B cell (primary cell): ENCODE results near the gene DIPK1A. TPM values are rescaled to one million over a fixed set of nuclear protein-coding genes. Genes with fewer than 3 reads are reported as not detected.
"Not testable (repeated sequence)": the region's sequence is repeated elsewhere in the genome, so short reads cannot be mapped to it uniquely, and the experiment has no call there.

Experiments used
- ATAC-seq: fragments of 200-7000 bp; cut with Tn5 transposase; one replicate; pipeline ENCODE4 v1.10.0; 2021; ENCODE audit warnings: low read depth, mild to moderate bottlenecking, moderate number of reproducible peaks, moderate library complexity
- CTCF ChIA-PET: fragments of 350-600 bp; sonication (Branson Sonifier 250); formaldehyde crosslinking; loops from one replicate; lab custom pipeline; 2021; ENCODE audit warnings: antibody characterized with exemption, inconsistent platforms; lab: Charles Lee
- POLR2A ChIA-PET: fragments of 350-600 bp; sonication (Branson Sonifier 250); formaldehyde crosslinking; loops from one replicate; lab custom pipeline; 2021; ENCODE audit warnings: antibody characterized with exemption; lab: Charles Lee
- DNase-seq: peaks from one replicate; pipeline ENCODE4 v3.0.0; 2013
- H2AFZ ChIP-seq: 2 replicates; pipeline ENCODE4 v1.6.1; 2012; ENCODE audit warnings: mild to moderate bottlenecking, low read depth, low read length; ENCODE audit not compliant: insufficient read depth, poor library complexity, severe bottlenecking
- H3K27ac ChIP-seq, 2 donors: 1 replicate in 1 of 2; 2 replicates in 1 of 2; pipeline ENCODE4 v1.5.1; 2012 to 2013; ENCODE audit warnings: low read length in 2 of 2, mild to moderate bottlenecking in 2 of 2, moderate library complexity in 1 of 2
- H3K27me3 ChIP-seq, 4 experiments: fragments of 200-600 bp in 1 of 4; sonication (generic) in 1 of 4; replicated peaks in 1 of 4; 1 replicate in 2 of 4; 2 replicates in 2 of 4; pipeline versions ENCODE4 v1.6.1 to v1.7.0; 2013 to 2016; ENCODE audit warnings: low read length in 3 of 4, mild to moderate bottlenecking in 2 of 4, mixed read lengths in 1 of 4, moderate library complexity in 1 of 4; ENCODE audit not compliant: insufficient read depth in 4 of 4, control insufficient read depth in 3 of 4; ENCODE audit errors: control extremely low read depth in 1 of 4
- H3K36me3 ChIP-seq, 2 experiments: replicated peaks in 1 of 2; 1 replicate in 1 of 2; 2 replicates in 1 of 2; pipeline versions ENCODE4 v1.6.1 to v1.7.1; 2013; ENCODE audit warnings: low read length in 1 of 2; ENCODE audit not compliant: insufficient read depth in 2 of 2, control insufficient read depth in 1 of 2; ENCODE audit errors: control extremely low read depth in 1 of 2, extremely low read depth in 1 of 2
- H3K4me1 ChIP-seq, 2 donors: fragments of 200-600 bp in 1 of 2; sonication (generic) in 1 of 2; 1 replicate in 1 of 2; 2 replicates in 1 of 2; pipeline versions ENCODE4 v1.5.1 to v1.6.1; 2013 to 2017; ENCODE audit warnings: low read length in 2 of 2; ENCODE audit not compliant: control insufficient read depth in 2 of 2, insufficient read depth in 2 of 2
- H3K4me2 ChIP-seq: replicated peaks from 2 replicates; pipeline ENCODE3; 2012; ENCODE audit warnings: mild to moderate bottlenecking, low read depth, low read length; ENCODE audit not compliant: poor library complexity, severe bottlenecking
- H3K4me3 ChIP-seq, 5 experiments: fragments of 200-600 bp in 1 of 5; sonication (generic) in 1 of 5; 1 replicate in 3 of 5; 2 replicates in 2 of 5; pipeline versions ENCODE4 v1.5.1 to v1.7.0; 2011 to 2016; ENCODE audit warnings: low read length in 4 of 5, mild to moderate bottlenecking in 4 of 5, low read depth in 2 of 5, control low read depth in 1 of 5, moderate library complexity in 1 of 5; ENCODE audit not compliant: insufficient read depth in 1 of 5; ENCODE audit errors: control extremely low read depth in 1 of 5, extremely low read depth in 1 of 5
- H3K79me2 ChIP-seq: fragments of 200-600 bp; sonication (generic); one replicate; pipeline ENCODE4 v1.6.0; 2016; ENCODE audit warnings: low read length; ENCODE audit not compliant: control insufficient read depth, insufficient read depth
- H3K9ac ChIP-seq: fragments of 200-600 bp; sonication (generic); 2 replicates; pipeline ENCODE4 v1.6.1; 2017; ENCODE audit warnings: mild to moderate bottlenecking, low read length, moderate library complexity
- H3K9me3 ChIP-seq, 3 donors: one replicate each; pipeline versions ENCODE4 v1.6.1 to v1.7.1; 2013; ENCODE audit warnings: low read length in 2 of 3; ENCODE audit not compliant: control insufficient read depth in 2 of 3, insufficient read depth in 1 of 3; ENCODE audit errors: control extremely low read depth in 1 of 3
- H4K20me1 ChIP-seq: 2 replicates; pipeline ENCODE4 v1.6.0; 2012; ENCODE audit warnings: mild to moderate bottlenecking, low read length; ENCODE audit not compliant: insufficient read depth, control insufficient read depth, poor library complexity, severe bottlenecking
- H3K27ac Mint-ChIP-seq: one replicate; pipeline ENCODE4 v1.8.0; 2021; ENCODE audit warnings: mixed read lengths
- H3K27me3 Mint-ChIP-seq: one replicate; pipeline ENCODE4 v1.8.0; 2021; ENCODE audit warnings: mixed read lengths
- H3K4me1 Mint-ChIP-seq: one replicate; pipeline ENCODE4 v1.8.0; 2021; ENCODE audit warnings: mixed read lengths
- H3K4me3 Mint-ChIP-seq: one replicate; pipeline ENCODE4 v1.8.0; 2021; ENCODE audit warnings: mixed read lengths
- H3K9me3 Mint-ChIP-seq: one replicate; pipeline ENCODE4 v1.8.0; 2022; ENCODE audit warnings: mixed read lengths; ENCODE audit not compliant: insufficient read depth
- CTCF ChIP-seq: fragments of 200-600 bp; IDR thresholded peaks from one replicate; pipeline ENCODE4 v1.8.0; 2022; ENCODE audit warnings: antibody characterized with exemption, mild to moderate bottlenecking
- EZH2 ChIP-seq: IDR thresholded peaks from 2 replicates; pipeline ENCODE4 v1.6.1; 2012; ENCODE audit warnings: borderline replicate concordance, low read depth, mild to moderate bottlenecking, moderate library complexity, low read length; ENCODE audit not compliant: insufficient read depth, poor library complexity, severe bottlenecking
- WGBS: methylation state at CpG from one replicate; pipeline ENCODE4 v1.1.5; 2013; ENCODE audit warnings: missing lambda C conversion rate; ENCODE audit not compliant: insufficient coverage; 5-methylcytosine and 5-hydroxymethylcytosine counted together
- intact Hi-C: fragments of 100-400 bp; cut with micrococcal nuclease; formaldehyde crosslinking; loops from one replicate; pipeline ENCODE4 v1.10.0; 2022
- polyA plus RNA-seq: library from polyadenylated mRNA; depleted of rRNA; stranded (reverse); fragments of >200 nt; gene quantifications from 2 replicates; pipeline ENCODE4 v1.2.3, GENCODE V29; 2012
- total RNA-seq, 2 donors: library from RNA; stranded (reverse); fragments of 120-200 nt in 1 of 2; gene quantifications; 1 replicate in 1 of 2; 2 replicates in 1 of 2; pipeline versions ENCODE4 v1.2.3 to v1.2.4, GENCODE V29; 2013 to 2022

Gene DIPK1A
- total and polyA plus RNA-seq, 2 donors (not counting 1 experiment from before 2014, with no cell fraction given): 10.7 to 22.7 TPM

- H3K27ac Mint-ChIP-seq: no peak overlapping the region
- Histone ChIP-seq H3K4me3 (no peak overlapping the region), H3K9me3 (peaks cover 0 to 14% (median 3%) of the 10 kb centered on the region in 3 donors), H4K20me1 (peaks cover 21% of the 10 kb centered on the region), H3K27ac (no peak overlapping the region), H3K36me3 (peaks cover 0 to 16% of the 10 kb centered on the region in 2 experiments), H3K4me1 (peaks cover 14 to 19% of the 10 kb centered on the region in 2 donors), H3K9ac (no peak overlapping the region), H3K27me3 (no peaks in the 10 kb centered on the region), H3K4me2 (no peak overlapping the region), H2AFZ (no peak overlapping the region), H3K79me2 (peaks cover 60% of the 10 kb centered on the region)
- intact Hi-C loops: no loop called here
- CTCF ChIA-PET: no interaction called here
- ATAC-seq (no peak), DNase-seq (no peak)
- POLR2A ChIA-PET: no interaction called here
- no peaks in the 10 kb centered on the region for H3K27me3 Mint-ChIP-seq
- H3K4me1 Mint-ChIP-seq: peaks cover 50% of the 10 kb centered on the region
- peaks cover 12% of the 10 kb centered on the region for H3K9me3 Mint-ChIP-seq
- no peak overlapping the region for H3K4me3 Mint-ChIP-seq
- TF ChIP-seq EZH2: no peak
- no peak for TF ChIP-seq CTCF
Measured at GRCh38 chr1:92899780-92900179, 61.5 kb downstream of the DIPK1A start.

- H3K9ac ChIP-seq, H3K27me3 ChIP-seq, intact Hi-C loops, H2AFZ ChIP-seq, H3K27me3 Mint-ChIP-seq, POLR2A ChIA-PET, CTCF ChIA-PET, ATAC-seq, H3K4me2 ChIP-seq, DNase-seq, H3K4me3 Mint-ChIP-seq, H3K4me3 ChIP-seq: not testable (repeated sequence)
- Histone ChIP-seq H4K20me1 (peaks cover 21% of the 10 kb centered on the region), H3K79me2 (peaks cover 56% of the 10 kb centered on the region), H3K36me3 (peaks cover 0 to 16% of the 10 kb centered on the region in 2 experiments), H3K27ac (peak overlapping the region in 1 of 2 donors; percentile 4), H3K9me3 (peaks cover 0 to 14% (median 3%) of the 10 kb centered on the region in 3 donors), H3K4me1 (peaks cover 9 to 14% of the 10 kb centered on the region in 2 donors)
- WGBS: 80% methylated on average over 1 of the region's 2 CpGs
- peaks cover 12% of the 10 kb centered on the region for H3K9me3 Mint-ChIP-seq
- peaks cover 40% of the 10 kb centered on the region for H3K4me1 Mint-ChIP-seq
- peak overlapping the region; percentile 65 for H3K27ac Mint-ChIP-seq
Measured at GRCh38 chr1:92898053-92898452, 63.2 kb downstream of the DIPK1A start.
